DND-41 (cell line): ENCODE data around the gene CCDC40.

Experiments used
- ATAC-seq: fragments of 200-7000 bp; cut with Tn5 transposase; 3 replicates; pipeline ENCODE4 v1.9.1; 2021; ENCODE audit warnings: low read depth; ENCODE audit not compliant: insufficient read depth
- DNase-seq: peaks from one replicate; pipeline ENCODE4 v3.0.0-alpha.2; 2020
- H2AFZ ChIP-seq: 2 replicates; pipeline ENCODE4 v1.6.0; 2012; ENCODE audit warnings: low read depth, low read length
- H3K27ac ChIP-seq: 2 replicates; pipeline ENCODE4 v1.5.1; 2012; ENCODE audit warnings: low read length, inconsistent platforms
- H3K27me3 ChIP-seq: fragments of 200-600 bp; sonication (generic); 2 replicates; pipeline ENCODE4 v1.6.0; 2012; ENCODE audit warnings: low read length, mild to moderate bottlenecking, inconsistent platforms; ENCODE audit not compliant: insufficient read depth, poor library complexity
- H3K36me3 ChIP-seq: 2 replicates; pipeline ENCODE4 v1.5.1; 2012; ENCODE audit warnings: low read length, inconsistent platforms; ENCODE audit not compliant: insufficient read depth
- H3K4me1 ChIP-seq: 2 replicates; pipeline ENCODE4 v1.5.1; 2012; ENCODE audit warnings: mild to moderate bottlenecking, low read length; ENCODE audit not compliant: insufficient read depth
- H3K4me2 ChIP-seq: 2 replicates; pipeline ENCODE4 v1.6.0; 2012; ENCODE audit warnings: mild to moderate bottlenecking, moderate library complexity, low read length, inconsistent platforms; ENCODE audit not compliant: insufficient read depth
- H3K4me3 ChIP-seq, 2 experiments: fragments of 200-600 bp in 1 of 2; shearing (Covaris generic) in 1 of 2; 2 replicates each; pipeline ENCODE4 v1.5.1; 2012 to 2016; ENCODE audit warnings: inconsistent platforms in 2 of 2, low read length in 2 of 2, mild to moderate bottlenecking in 2 of 2, low read depth in 1 of 2, moderate library complexity in 1 of 2
- H3K79me2 ChIP-seq: 2 replicates; pipeline ENCODE4 v1.6.0; 2012; ENCODE audit warnings: low read length, inconsistent platforms; ENCODE audit not compliant: insufficient read depth
- H3K9ac ChIP-seq: 2 replicates; pipeline ENCODE4 v1.6.0; 2012; ENCODE audit warnings: low read depth, mild to moderate bottlenecking, inconsistent platforms, low read length, moderate library complexity
- H3K9me3 ChIP-seq: 2 replicates; pipeline ENCODE4 v1.5.1; 2012; ENCODE audit warnings: low read length, moderate library complexity, mild to moderate bottlenecking, inconsistent platforms; ENCODE audit not compliant: insufficient read depth, severe bottlenecking
- H4K20me1 ChIP-seq: 2 replicates; pipeline ENCODE4 v1.6.0; 2012; ENCODE audit warnings: low read length; ENCODE audit not compliant: insufficient read depth
- EZH2 ChIP-seq: IDR thresholded peaks from 3 replicates; pipeline ENCODE4 v1.6.1; 2012; ENCODE audit warnings: borderline replicate concordance, low read depth, mild to moderate bottlenecking, moderate library complexity, low read length, inconsistent platforms; ENCODE audit not compliant: severe bottlenecking
- TF ChIP-seq, protein P1 (sequence below): IDR thresholded peaks from 2 replicates; pipeline ENCODE4 v1.5.1; 2012; ENCODE audit warnings: borderline replicate concordance, low read length, moderate library complexity, mild to moderate bottlenecking; ENCODE audit not compliant: poor library complexity, severe bottlenecking; ENCODE audit errors: extremely low read depth

The CCDC40 gene

DNA sequence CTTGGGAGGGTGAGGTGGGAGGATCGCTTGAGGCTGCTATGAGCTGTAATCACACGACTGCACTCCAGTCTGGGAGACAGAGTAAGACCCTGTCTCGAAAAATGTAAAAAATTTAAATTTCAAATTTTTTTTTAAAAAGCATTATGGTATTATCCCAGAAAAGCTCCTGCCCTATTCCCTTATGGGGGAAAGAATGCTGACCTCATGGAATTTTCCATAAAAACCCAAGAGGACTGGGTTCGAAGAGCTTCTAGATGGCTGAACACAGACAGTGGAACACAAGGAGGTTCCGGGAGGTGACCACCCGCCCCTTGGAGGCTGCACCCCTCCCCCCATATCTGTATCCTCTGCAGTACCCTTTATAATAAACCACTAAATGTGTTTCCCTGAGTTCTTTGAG lies 106.5 kb downstream of the CCDC40 start:
- ATAC-seq, result no peak
- H3K4me2 ChIP-seq, result peak overlapping the region; percentile 37; the same call in 1 of the 2 replicates
- no peaks in the 10 kb centered on the region for H3K9me3 ChIP-seq
- peaks cover 62% of the 10 kb centered on the region for H3K79me2 ChIP-seq
- DNase-seq, result no peak
- no peak overlapping the region for H3K27ac ChIP-seq
- TF ChIP-seq, protein P1, sequence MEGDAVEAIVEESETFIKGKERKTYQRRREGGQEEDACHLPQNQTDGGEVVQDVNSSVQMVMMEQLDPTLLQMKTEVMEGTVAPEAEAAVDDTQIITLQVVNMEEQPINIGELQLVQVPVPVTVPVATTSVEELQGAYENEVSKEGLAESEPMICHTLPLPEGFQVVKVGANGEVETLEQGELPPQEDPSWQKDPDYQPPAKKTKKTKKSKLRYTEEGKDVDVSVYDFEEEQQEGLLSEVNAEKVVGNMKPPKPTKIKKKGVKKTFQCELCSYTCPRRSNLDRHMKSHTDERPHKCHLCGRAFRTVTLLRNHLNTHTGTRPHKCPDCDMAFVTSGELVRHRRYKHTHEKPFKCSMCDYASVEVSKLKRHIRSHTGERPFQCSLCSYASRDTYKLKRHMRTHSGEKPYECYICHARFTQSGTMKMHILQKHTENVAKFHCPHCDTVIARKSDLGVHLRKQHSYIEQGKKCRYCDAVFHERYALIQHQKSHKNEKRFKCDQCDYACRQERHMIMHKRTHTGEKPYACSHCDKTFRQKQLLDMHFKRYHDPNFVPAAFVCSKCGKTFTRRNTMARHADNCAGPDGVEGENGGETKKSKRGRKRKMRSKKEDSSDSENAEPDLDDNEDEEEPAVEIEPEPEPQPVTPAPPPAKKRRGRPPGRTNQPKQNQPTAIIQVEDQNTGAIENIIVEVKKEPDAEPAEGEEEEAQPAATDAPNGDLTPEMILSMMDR, result no peak
- TF ChIP-seq EZH2, result no peak
- no peak overlapping the region for H3K9ac ChIP-seq
- H3K4me1 ChIP-seq, result peaks cover 37% of the 10 kb centered on the region
- H3K4me3 ChIP-seq, result no peak overlapping the region
- H4K20me1 ChIP-seq, result peaks cover 55% of the 10 kb centered on the region
- H3K36me3 ChIP-seq, result peaks cover 78% of the 10 kb centered on the region
- H3K27me3 ChIP-seq, result no peaks in the 10 kb centered on the region
- H2AFZ ChIP-seq, result no peak overlapping the region

DNA sequence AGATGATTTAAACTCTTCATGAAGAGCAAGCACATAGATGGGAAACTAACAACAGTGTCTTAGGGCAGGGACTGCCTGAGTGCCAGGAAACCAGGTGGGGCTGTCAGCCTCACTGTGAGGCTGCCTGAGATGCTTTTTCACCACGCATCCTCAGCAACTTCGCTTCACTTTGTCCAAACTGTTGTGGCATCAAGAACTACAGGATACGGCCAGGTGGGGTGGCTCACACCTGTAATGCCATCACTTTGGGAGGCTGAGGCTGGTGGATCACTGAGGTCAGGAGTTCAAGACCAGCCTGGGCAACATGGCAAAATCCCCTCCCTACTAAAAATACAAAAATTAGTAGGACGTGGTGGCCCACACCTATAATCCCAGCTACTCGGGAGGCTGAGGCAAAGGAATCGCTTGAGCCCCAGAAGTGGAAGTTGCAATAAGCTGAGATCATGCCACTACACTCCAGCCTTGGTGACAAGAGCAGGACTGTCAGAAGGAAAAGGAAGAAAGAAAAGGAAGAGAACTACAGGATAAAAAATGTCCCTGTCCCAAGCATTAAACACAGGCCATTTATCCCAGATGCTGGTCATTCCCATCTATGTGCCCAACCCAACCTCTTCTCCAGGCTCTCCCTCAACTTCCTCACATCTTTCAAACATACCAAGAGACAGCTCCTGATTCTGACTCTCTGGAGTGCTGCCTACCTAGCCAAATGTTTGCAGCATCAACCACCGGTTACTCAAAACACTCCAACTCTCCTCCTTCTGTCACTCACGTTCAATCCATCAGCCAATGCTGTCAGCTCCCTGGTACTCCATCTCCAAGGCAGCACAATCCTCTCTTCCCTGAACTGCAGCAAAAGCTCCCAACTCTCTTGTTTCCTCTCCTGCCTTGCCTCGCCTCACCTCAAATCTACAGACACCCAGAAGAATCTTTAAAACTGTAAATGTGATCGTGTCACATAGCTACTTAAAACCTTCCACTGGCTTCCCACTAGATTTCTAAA lies 108.9 kb downstream of the CCDC40 start:
- TF ChIP-seq, protein P1, result no peak
- no peak for TF ChIP-seq EZH2
- Histone ChIP-seq H3K79me2 (peaks cover 70% of the 10 kb centered on the region), H3K4me2 (peak overlapping the region; percentile 88), H3K27me3 (no peaks in the 10 kb centered on the region), H4K20me1 (peaks cover 48% of the 10 kb centered on the region), H3K36me3 (peaks cover 54% of the 10 kb centered on the region), H3K9ac (peak overlapping the region; percentile 89), H3K4me3 (peak overlapping the region; percentile 74 to 91; a peak in 3 of 4 replicates), H3K27ac (peak overlapping the region; percentile 82), H2AFZ (no peak overlapping the region), H3K9me3 (no peaks in the 10 kb centered on the region), H3K4me1 (peaks cover 52% of the 10 kb centered on the region)
- no peak for ATAC-seq
- no peak for DNase-seq

DNA sequence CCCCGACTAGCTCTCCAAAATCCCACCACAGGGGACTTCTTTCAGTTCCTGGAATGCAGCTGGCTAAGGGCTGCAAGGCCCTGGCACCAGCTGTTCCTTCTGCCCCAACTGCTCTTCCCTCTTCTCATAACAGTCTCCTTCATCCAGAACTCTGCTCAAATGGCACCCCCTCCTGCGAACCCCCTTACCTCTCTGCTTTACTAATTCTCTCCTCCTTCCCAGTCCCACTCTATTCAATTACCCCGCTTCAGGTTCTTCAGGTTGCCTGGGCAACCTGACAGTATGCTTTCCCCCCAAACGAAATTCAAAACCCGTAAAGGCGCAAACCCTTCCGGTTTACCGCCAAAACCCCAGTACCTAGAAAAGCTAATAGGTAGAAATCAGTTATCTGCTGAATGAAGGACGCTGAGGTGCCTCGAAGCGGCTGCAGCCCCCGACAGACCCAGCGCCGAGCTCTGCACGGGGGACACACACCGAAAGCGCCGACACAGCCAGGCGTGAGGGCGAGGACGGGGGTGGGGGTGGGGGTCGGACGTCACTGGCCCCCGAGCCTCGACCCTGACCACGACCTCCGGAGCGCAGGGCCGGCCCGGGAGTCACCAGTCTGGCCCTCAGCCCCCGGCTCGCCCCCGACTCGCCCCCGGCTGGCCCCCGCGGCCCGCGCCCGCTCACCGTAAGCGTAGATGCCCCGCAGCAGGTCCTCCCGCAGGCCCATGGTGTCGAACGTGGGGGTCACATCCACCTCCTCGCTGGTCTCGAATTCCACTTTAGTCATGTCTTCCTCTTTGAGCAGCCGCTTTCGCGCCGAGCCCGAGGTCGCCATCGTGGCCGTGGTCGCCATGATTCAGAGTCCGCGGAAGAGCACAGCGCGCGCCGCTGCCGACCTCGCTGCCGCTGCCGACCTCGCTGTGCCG lies 109.9 kb downstream of the CCDC40 start:
- Histone ChIP-seq H2AFZ (peak overlapping the region; percentile 79), H3K4me2 (peak overlapping the region; percentile 88), H3K27ac (peak overlapping the region; percentile 82), H4K20me1 (peaks cover 49% of the 10 kb centered on the region), H3K4me3 (peak overlapping the region; percentile 74 to 91), H3K4me1 (peaks cover 52% of the 10 kb centered on the region), H3K36me3 (peaks cover 44% of the 10 kb centered on the region), H3K9ac (peak overlapping the region; percentile 89), H3K9me3 (no peaks in the 10 kb centered on the region), H3K27me3 (no peaks in the 10 kb centered on the region), H3K79me2 (peaks cover 70% of the 10 kb centered on the region)
- TF ChIP-seq, protein P1, result no peak
- no peak for TF ChIP-seq EZH2
- DNase-seq (peak; percentile 31), ATAC-seq (peak; percentile 7; the same call in 1 of the 3 replicates)
